GM19452 (cell line): ENCODE results near the gene ARHGAP4.

Experiments used
- ATAC-seq: cut with Tn5 transposase; IDR thresholded peaks from one replicate; pipeline ENCODE4 v1.9.1; 2021; ENCODE audit not compliant: unreplicated experiment

Gene ARHGAP4

DNA sequence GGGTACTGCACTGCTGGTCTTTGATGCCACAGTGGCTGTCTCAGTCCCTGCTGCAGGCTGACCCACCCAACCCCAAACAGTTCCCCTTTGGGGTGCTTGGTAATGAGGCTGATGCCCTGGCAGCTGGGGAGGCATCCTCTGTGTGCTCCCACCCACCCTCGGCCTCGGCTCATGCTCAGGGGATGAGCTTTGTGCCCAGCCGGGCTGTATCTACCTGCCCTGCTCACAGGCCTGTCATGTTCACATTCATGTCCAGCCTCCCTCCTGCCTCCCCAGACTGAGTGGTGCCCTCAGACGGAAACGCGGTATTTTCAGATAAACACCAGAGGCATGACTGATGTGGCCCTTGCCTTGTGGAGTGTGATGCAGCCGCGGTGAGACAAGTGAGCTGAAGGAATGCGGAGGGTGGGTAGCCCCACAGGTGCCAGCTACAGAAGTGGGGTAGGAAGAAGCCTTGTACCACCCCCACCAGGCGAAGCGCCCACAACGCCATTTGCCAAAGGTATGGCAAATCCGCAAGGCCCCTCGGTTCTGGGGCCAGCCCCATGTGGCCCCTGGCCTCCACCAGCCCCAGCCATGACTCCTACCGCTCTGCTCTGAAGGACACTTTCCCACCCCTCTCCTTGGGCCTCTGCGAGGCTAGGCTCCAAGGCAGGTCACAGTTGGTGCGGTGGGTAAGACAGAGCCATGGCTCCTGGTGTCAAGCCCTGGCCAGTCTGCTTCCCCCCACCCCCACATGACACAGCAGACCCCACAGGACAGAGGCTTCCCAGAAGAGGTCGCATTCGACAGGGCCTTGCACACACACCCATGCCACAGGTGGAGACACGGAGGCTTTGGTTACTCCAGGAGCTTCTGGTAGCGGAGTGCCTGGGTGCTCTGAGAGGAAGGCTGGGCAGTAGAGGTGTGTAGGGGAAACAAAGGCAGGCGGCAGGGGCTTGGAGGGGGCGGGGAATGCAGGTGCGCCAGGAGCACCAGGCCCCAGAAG lies 20.2 kb upstream of the ARHGAP4 start:
- no peak for ATAC-seq

GRCh38 chrX:153944800-153945150 lies 18.7 kb upstream of the ARHGAP4 start:
- no peak for ATAC-seq

DNA sequence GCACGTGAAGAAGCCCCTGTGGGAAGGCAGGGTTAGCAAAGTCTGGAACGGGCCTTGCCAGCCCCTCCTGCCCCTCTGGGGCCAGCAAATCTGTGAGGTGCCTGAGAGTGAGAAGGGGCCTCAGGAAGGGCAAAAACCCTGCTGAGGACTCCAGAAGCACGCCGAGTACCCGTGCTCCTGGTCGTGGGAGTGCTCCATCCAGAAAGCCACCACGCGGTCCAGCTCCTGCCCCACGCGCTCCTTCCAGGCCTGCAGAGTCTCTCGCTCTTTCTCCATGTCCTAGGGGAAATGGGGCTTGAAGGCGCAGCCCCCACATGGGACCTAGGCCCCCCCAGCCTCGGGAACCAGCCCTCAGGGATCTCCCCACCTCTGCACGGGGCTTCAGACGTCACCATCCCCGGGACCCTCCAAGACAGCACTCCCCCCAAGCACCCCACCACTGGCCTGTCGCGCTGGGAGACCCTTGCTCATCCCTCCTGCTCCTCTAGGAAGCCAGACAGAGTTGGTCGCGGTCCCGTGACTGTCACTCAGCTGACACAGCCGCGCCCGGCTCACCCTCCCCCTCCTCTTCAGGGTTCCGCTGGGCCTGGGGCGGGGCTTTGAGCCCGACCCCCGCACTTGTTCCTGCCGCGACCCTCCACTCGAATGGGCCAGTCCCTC lies 18.2 kb upstream of the ARHGAP4 start, which contains the start of gene RENBP:
Gene RENBP, minus strand, starts transcription at position 504 of the 660 bp plus-strand sequence. Its CDS starts 33 bp downstream, at position 471.
- ATAC-seq, result no peak

- ATAC-seq, result no peak
Measured at GRCh38 chrX:153941336-153942252, 15.5 kb upstream of the ARHGAP4 start.

DNA sequence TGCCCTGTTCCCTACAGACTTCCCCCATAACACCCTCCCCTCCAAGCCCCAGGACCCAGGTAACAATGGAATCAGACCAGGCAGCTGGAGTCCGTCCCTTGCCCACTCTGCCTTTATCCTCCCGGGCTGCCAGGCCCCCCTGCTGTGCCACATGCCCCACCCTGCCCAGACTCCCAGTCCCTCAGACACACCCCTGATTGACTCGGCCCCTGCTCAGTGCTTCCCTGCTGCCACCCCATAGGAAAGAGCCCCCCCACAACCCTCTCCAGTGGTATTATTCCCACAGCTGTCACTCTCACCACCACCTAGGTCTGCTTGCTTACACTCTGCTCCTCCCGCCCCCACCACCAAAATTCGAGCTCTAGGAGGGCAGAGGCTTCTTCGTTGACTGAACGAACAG lies 13.5 kb upstream of the ARHGAP4 start:
- no peak for ATAC-seq

GRCh38 chrX:153938226-153938786 lies 12.2 kb upstream of the ARHGAP4 start:
- no peak for ATAC-seq

GRCh38 chrX:153937056-153937455 lies 11.0 kb upstream of the ARHGAP4 start:
- ATAC-seq, result no peak

DNA sequence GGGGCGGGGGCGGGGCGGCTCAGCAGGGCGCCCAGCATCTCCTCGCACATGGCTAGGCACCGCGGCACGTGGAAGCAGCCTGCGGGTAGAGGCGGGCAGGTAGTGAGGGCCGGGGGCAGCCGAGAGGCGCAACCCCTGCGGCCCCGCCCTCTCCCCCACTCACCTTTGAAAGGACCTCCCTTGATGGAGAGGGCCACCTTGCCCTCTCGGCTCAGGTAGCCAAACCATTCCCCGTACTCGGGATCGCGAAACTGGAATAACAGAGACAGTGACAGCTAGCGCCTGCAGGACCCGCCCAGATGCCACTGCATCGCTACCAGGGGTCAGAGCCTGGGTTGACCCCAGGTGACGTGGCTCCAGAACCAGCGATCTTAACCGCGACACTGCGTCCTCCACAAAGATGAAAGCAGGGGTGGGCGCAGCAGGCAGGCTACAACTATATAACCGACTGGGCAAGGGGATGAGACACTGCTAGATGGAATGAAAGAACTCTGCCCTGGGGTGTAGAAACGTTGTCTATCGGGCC lies 9.3 kb upstream of the ARHGAP4 start:
- ATAC-seq, result peak; percentile 30

GRCh38 chrX:153934762-153935325 lies 8.8 kb upstream of the ARHGAP4 start, which contains the start of gene NAA10:
Gene NAA10, minus strand, starts transcription at chrX:153935037. Its CDS starts 133 bp downstream, at chrX:153934904.
- ATAC-seq, result peak; percentile 79

DNA sequence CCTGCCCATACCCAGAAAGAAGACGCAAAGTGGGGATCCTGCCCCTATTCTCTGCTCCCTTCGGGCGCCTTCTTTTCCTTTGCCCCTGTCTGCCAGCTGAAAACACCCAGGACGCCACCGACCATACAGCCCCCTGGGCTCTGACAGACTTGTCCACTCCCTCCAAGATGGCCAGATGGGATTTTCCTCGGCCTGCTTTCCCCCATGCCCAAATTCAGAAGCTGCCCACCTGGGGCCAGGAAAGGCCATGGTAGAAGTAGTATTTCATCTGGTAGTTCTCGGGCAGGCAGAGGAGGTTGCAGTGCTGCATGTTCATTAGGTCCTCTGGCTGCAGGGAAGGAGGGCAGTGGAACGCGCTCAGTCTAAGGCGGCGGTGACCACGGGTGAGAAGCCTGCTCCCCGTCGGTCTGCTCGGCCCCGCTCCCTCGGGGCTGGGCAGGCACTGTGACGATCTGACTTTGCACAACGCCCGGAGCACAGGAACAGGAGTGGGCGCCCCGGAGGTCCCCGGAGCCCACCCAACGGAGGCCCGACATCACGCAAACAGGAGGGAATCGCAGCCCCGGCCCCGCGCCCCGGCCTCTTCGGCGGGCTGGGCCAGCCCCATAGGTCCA lies 8.2 kb upstream of the ARHGAP4 start:
- peak; percentile 27 for ATAC-seq

- no peak for ATAC-seq
Measured at GRCh38 chrX:153933748-153934147, 7.7 kb upstream of the ARHGAP4 start.

DNA sequence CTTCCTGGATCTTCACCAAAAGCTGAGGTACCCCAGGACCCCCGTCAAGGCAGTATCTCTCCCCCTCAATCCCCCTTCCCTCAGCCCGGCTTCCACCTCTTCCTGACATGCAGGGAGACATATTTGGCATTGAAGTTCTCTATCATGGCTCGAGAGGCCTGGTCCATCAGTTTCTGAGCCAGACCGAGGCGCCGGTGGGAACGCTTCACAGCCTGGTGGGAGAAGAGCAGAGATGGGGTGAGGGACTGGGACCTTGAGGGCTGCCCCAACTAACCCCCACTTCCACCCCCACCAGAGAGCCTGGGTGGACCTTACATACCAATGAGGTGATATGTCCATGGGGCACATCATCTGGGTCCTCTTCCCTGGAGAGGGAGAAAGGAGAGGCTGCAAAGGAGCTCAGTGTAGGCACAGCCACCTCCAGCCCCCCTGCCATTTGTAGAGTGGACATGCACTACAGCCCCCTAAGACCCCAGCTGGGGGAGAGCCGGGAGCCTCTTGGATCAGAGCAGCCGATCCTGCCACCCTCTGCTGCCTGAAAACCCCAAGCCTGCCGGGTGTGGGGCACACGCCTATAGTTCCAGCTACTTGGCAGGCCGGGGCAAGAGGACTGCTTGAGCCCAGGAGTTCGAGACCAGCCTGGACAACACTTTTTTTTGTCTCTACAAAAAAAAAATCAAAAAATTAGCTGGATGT lies 6.3 kb upstream of the ARHGAP4 start:
- ATAC-seq, result no peak

- ATAC-seq, result no peak
Measured at GRCh38 chrX:153931748-153932147, 5.7 kb upstream of the ARHGAP4 start.

DNA sequence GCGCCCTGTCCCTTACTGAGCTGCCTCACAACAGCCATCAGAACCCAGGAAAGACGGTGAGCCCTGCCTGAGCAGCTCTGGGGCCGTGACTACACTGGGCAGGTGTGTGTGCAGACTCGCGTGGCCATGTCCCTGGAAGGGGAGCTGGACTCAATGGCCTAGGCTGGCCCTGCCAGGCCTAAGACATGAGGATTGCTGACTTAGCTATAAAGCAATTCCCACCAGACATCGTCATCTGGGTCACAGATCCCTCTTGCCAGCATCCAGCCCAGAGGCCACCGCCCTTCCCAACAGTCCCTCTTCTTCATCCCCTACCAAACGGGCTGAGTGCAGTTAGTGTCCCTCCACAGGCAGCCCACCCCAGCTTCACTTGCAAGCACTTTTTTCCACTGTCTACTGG lies 5.1 kb upstream of the ARHGAP4 start:
- no peak for ATAC-seq

DNA sequence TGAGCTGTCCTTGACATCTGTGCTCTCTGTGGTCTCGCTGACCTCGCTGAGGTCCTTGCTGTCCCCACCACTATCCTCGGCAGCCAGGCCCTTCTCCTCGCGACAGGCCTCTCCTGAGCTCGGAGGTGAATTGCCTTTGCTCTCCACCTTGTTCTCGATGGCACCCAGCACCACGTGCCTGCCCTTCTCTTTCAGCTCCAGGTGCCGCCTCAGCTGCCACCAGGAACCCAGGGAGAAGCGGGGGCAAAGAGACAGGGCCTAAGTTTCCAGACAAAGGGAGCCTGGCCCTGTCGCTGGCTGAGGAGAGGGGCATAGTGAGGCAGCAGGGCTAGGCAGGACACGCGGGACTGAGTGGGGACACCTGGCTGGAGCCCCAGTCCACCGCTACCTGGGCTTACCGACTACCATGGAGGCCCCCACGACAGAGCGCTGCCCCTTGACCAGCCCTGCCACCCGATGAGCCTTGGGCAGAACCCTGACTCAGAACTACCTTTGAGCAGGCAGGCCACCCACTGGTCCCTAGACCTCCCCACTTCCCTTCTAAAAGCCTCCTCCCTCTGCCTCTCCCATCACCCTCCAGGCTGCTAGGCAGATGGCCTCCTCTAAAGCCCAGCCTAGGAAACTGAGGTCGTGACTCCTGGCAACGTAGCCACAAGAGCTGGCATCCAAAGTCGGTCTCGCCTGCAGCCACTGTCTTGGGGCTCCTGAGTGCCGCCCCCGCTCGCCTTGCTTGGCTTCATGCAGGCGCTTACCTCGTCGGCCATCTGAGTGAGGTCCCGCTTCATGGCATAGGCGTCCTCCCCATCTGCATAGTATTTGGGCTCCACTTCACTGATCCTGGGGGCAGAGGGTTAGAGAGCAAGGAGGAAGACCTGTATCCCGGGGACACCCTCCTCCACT lies 4.2 kb upstream of the ARHGAP4 start:
- no peak for ATAC-seq

GRCh38 chrX:153929576-153929975 lies 3.5 kb upstream of the ARHGAP4 start:
- no peak for ATAC-seq

DNA sequence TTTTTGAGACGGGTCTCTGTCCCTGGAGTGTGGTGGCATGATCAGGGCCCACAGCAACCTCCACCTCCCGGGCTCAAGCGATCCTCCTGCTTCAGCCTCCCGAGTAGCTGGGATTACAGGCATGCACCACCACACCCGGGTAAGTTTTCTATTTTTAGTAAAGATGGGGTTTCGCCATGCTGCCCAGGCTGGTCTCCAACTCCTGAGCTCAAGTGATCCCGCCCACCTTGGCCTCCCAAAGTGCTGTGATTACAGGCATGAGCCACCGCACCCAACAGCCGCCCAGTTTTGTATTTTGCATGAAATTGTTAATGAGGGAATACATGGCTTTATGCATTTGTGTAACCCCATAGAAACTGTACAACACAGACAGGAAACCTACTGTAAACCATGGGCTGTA lies 2.8 kb upstream of the ARHGAP4 start:
- no peak for ATAC-seq
